HEK293 (cell line): ENCODE results near the gene PAM.

Experiments used
- CTCF ChIA-PET: fragments of 350-600 bp; formaldehyde crosslinking; extraction: SDS; loops from one replicate; lab custom pipeline; 2021; ENCODE audit warnings: antibody characterized with exemption; lab: Yijun Ruan, JAX
- POLR2A ChIA-PET: fragments of 300-600 bp; formaldehyde crosslinking; extraction: SDS; loops from one replicate; lab custom pipeline; 2020; ENCODE audit warnings: antibody characterized with exemption, inconsistent platforms; lab: Yijun Ruan, JAX
- H3K27ac ChIP-seq: fragments of 200-500 bp; sonication (Bioruptor generic); 2 replicates; pipeline ENCODE4 v1.5.1; 2014; ENCODE audit warnings: low read depth, low read length, control low read depth, inconsistent platforms; ENCODE audit errors: extremely low read depth
- H3K36me3 ChIP-seq, 2 experiments: fragments of 200-500 bp in 1 of 2; sonication (Bioruptor generic) in 1 of 2; 1 replicate in 1 of 2; 2 replicates in 1 of 2; pipeline ENCODE4 v1.5.1; 2014 to 2017; ENCODE audit warnings: inconsistent platforms in 2 of 2, low read length in 2 of 2; ENCODE audit not compliant: control insufficient read depth in 2 of 2, insufficient read depth in 1 of 2
- H3K4me1 ChIP-seq: fragments of 200-500 bp; sonication (Bioruptor generic); 2 replicates; pipeline ENCODE4 v1.5.1; 2014; ENCODE audit warnings: mild to moderate bottlenecking, low read length, inconsistent platforms; ENCODE audit not compliant: control insufficient read depth, insufficient read depth
- H3K4me3 ChIP-seq: 2 replicates; pipeline ENCODE4 v1.5.1; 2011; ENCODE audit warnings: low read depth, mild to moderate bottlenecking, control low read depth, low read length, moderate library complexity
- H3K9me3 ChIP-seq: fragments of 200-500 bp; sonication (Bioruptor generic); 2 replicates; pipeline ENCODE4 v1.5.1; 2014; ENCODE audit warnings: low read depth, low read length, inconsistent platforms; ENCODE audit not compliant: control insufficient read depth, insufficient read depth
- KLF1 ChIP-seq: fragments of 450-650 bp; formaldehyde crosslinking; IDR thresholded peaks from 2 replicates; pipeline ENCODE4 v1.5.1; 2016; ENCODE audit warnings: missing biosample characterization, missing genetic modification characterization
- MZF1 ChIP-seq: fragments of 450-650 bp; formaldehyde crosslinking; IDR thresholded peaks from 2 replicates; pipeline ENCODE4 v1.5.1; 2017; ENCODE audit warnings: missing biosample characterization, missing genetic modification characterization, borderline replicate concordance
- ZBTB7A ChIP-seq: fragments of 450-650 bp; formaldehyde crosslinking; IDR thresholded peaks from 2 replicates; pipeline ENCODE4 v1.5.1; 2016; ENCODE audit warnings: low read depth, missing biosample characterization, missing genetic modification characterization
- ZEB2 ChIP-seq: fragments of 450-650 bp; formaldehyde crosslinking; IDR thresholded peaks from 2 replicates; pipeline ENCODE4 v1.5.1; 2016; ENCODE audit warnings: missing biosample characterization, missing genetic modification characterization
- ZFHX2 ChIP-seq: fragments of 450-650 bp; formaldehyde crosslinking; conservative IDR thresholded peaks from 2 replicates; pipeline ENCODE4 v1.5.1; 2016; ENCODE audit warnings: missing biosample characterization, missing genetic modification characterization
- ZNF138 ChIP-seq: fragments of 450-650 bp; formaldehyde crosslinking; IDR thresholded peaks from 2 replicates; pipeline ENCODE4 v1.5.1; 2016; ENCODE audit warnings: missing biosample characterization, missing genetic modification characterization, borderline replicate concordance
- ZNF214 ChIP-seq: fragments of 450-650 bp; formaldehyde crosslinking; IDR thresholded peaks from 2 replicates; pipeline ENCODE4 v1.5.1; 2017; ENCODE audit warnings: missing biosample characterization, mild to moderate bottlenecking, missing genetic modification characterization, borderline replicate concordance
- ZNF24 ChIP-seq: fragments of 450-650 bp; formaldehyde crosslinking; IDR thresholded peaks from 2 replicates; pipeline ENCODE4 v1.5.1; 2016; ENCODE audit warnings: missing biosample characterization, missing genetic modification characterization
- ZNF266 ChIP-seq: fragments of 450-650 bp; formaldehyde crosslinking; IDR thresholded peaks from 2 replicates; pipeline ENCODE4 v1.5.1; 2016; ENCODE audit warnings: missing biosample characterization, missing genetic modification characterization, low read depth
- ZNF274 ChIP-seq, 2 experiments: fragments of 200-500 bp in 1 of 2; fragments of 450-650 bp in 1 of 2; sonication (Bioruptor generic) in 1 of 2; formaldehyde crosslinking in 1 of 2; IDR thresholded peaks; 2 replicates each; pipeline versions ENCODE4 v1.5.1 to v1.6.1; 2014 to 2016; ENCODE audit warnings: borderline replicate concordance in 1 of 2, inconsistent platforms in 1 of 2, low read length in 1 of 2, missing biosample characterization in 1 of 2, missing genetic modification characterization in 1 of 2
- ZNF324 ChIP-seq: fragments of 450-650 bp; formaldehyde crosslinking; IDR thresholded peaks from 2 replicates; pipeline ENCODE4 v1.5.1; 2016; ENCODE audit warnings: missing biosample characterization, missing genetic modification characterization
- ZNF341 ChIP-seq: fragments of 450-650 bp; formaldehyde crosslinking; IDR thresholded peaks from 2 replicates; pipeline ENCODE4; 2016; ENCODE audit warnings: low read depth, missing biosample characterization, missing genetic modification characterization
- ZNF354C ChIP-seq: fragments of 450-650 bp; formaldehyde crosslinking; IDR thresholded peaks from 2 replicates; pipeline ENCODE4 v1.5.1; 2016; ENCODE audit warnings: missing biosample characterization, missing genetic modification characterization, low read depth, borderline replicate concordance
- ZNF416 ChIP-seq: fragments of 450-650 bp; formaldehyde crosslinking; IDR thresholded peaks from 2 replicates; pipeline ENCODE4 v1.5.1; 2016; ENCODE audit warnings: missing biosample characterization, missing genetic modification characterization
- ZNF433 ChIP-seq: fragments of 450-650 bp; formaldehyde crosslinking; IDR thresholded peaks from 2 replicates; pipeline ENCODE4 v1.5.1; 2016; ENCODE audit warnings: missing biosample characterization, missing genetic modification characterization, low read depth
- ZNF514 ChIP-seq: fragments of 450-650 bp; formaldehyde crosslinking; IDR thresholded peaks from 2 replicates; pipeline ENCODE4 v1.5.1; 2016; ENCODE audit warnings: missing biosample characterization, missing genetic modification characterization
- ZNF548 ChIP-seq: fragments of 450-650 bp; formaldehyde crosslinking; IDR thresholded peaks from 2 replicates; pipeline ENCODE4 v1.5.1; 2016; ENCODE audit warnings: missing biosample characterization, missing genetic modification characterization
- ZNF555 ChIP-seq: fragments of 450-650 bp; formaldehyde crosslinking; conservative IDR thresholded peaks from 2 replicates; pipeline ENCODE4 v1.5.1; 2017; ENCODE audit warnings: missing biosample characterization, mild to moderate bottlenecking, missing genetic modification characterization, inconsistent platforms
- ZNF560 ChIP-seq: fragments of 450-650 bp; formaldehyde crosslinking; IDR thresholded peaks from 2 replicates; pipeline ENCODE4 v1.5.1; 2017; ENCODE audit warnings: missing biosample characterization, missing genetic modification characterization, borderline replicate concordance
- ZNF654 ChIP-seq: fragments of 450-650 bp; formaldehyde crosslinking; IDR thresholded peaks from 2 replicates; pipeline ENCODE4 v1.5.1; 2016; ENCODE audit warnings: low read depth, missing biosample characterization, missing genetic modification characterization
- ZNF777 ChIP-seq: fragments of 450-650 bp; formaldehyde crosslinking; IDR thresholded peaks from 2 replicates; pipeline ENCODE4 v1.5.1; 2017; ENCODE audit warnings: missing biosample characterization, missing genetic modification characterization, borderline replicate concordance
- ZNF830 ChIP-seq: fragments of 450-650 bp; IDR thresholded peaks from 2 replicates; pipeline ENCODE4 v1.5.0; 2018; ENCODE audit warnings: missing biosample characterization, missing genetic modification characterization, low read depth, mild to moderate bottlenecking, moderate library complexity
- TF ChIP-seq, protein P1 (sequence below): fragments of 450-650 bp; formaldehyde crosslinking; IDR thresholded peaks from 2 replicates; pipeline ENCODE4 v1.5.1; 2016; ENCODE audit warnings: missing biosample characterization, missing genetic modification characterization
- TF ChIP-seq, protein P2 (sequence below): fragments of 450-650 bp; formaldehyde crosslinking; conservative IDR thresholded peaks from 2 replicates; pipeline ENCODE4 v1.5.1; 2016; ENCODE audit warnings: low read depth, missing biosample characterization, missing genetic modification characterization
- TF ChIP-seq, protein P3 (sequence below): fragments of 450-650 bp; IDR thresholded peaks from 2 replicates; pipeline ENCODE4 v1.5.1; 2018; ENCODE audit warnings: missing biosample characterization, mild to moderate bottlenecking, missing genetic modification characterization

Gene PAM

DNA sequence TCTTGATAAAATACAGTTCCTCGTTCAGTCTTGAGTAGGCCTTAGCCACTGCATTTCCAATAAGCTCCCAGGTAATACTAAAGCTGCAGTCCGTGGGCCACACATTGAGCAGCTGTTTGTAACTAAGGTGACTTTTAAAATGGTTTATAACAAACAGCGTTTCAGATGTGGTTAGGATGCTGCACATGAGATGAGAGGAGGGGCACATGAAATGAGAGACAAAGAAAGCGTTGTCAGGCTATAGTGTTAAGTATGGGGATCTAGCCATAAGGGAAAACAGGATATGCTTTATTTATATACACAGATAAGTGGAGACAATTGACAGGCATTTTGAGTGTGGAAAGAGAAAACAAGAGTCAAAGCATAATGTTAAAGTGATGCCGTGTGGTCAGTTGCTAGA, 89.9 kb downstream of the PAM start:
- POLR2A ChIA-PET = interaction anchor here (0.6 kb wide), 1 partner anchor 13 kb away, joined by 3 read pairs; no protein-coding TSS in a partner anchor
- no peak overlapping the region for H3K27ac ChIP-seq
- no peak for TF ChIP-seq ZNF433 (tag by site-specific recombination)
- TF ChIP-seq ZNF514 (tag by site-specific recombination) = no peak
- TF ChIP-seq ZNF830 (tag by site-specific recombination) = no peak
- TF ChIP-seq, protein P1, sequence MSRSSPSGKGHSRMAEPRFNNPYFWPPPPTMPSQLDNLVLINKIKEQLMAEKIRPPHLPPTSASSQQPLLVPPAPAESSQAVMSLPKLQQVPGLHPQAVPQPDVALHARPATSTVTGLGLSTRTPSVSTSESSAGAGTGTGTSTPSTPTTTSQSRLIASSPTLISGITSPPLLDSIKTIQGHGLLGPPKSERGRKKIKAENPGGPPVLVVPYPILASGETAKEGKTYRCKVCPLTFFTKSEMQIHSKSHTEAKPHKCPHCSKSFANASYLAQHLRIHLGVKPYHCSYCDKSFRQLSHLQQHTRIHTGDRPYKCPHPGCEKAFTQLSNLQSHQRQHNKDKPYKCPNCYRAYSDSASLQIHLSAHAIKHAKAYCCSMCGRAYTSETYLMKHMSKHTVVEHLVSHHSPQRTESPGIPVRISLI (tag by site-specific recombination) = no peak
- TF ChIP-seq ZNF214 (tag by site-specific recombination) = no peak
- TF ChIP-seq ZNF777 (tag by site-specific recombination) = no peak
- TF ChIP-seq ZNF416 (tag by site-specific recombination) = no peak
- TF ChIP-seq, protein P2, sequence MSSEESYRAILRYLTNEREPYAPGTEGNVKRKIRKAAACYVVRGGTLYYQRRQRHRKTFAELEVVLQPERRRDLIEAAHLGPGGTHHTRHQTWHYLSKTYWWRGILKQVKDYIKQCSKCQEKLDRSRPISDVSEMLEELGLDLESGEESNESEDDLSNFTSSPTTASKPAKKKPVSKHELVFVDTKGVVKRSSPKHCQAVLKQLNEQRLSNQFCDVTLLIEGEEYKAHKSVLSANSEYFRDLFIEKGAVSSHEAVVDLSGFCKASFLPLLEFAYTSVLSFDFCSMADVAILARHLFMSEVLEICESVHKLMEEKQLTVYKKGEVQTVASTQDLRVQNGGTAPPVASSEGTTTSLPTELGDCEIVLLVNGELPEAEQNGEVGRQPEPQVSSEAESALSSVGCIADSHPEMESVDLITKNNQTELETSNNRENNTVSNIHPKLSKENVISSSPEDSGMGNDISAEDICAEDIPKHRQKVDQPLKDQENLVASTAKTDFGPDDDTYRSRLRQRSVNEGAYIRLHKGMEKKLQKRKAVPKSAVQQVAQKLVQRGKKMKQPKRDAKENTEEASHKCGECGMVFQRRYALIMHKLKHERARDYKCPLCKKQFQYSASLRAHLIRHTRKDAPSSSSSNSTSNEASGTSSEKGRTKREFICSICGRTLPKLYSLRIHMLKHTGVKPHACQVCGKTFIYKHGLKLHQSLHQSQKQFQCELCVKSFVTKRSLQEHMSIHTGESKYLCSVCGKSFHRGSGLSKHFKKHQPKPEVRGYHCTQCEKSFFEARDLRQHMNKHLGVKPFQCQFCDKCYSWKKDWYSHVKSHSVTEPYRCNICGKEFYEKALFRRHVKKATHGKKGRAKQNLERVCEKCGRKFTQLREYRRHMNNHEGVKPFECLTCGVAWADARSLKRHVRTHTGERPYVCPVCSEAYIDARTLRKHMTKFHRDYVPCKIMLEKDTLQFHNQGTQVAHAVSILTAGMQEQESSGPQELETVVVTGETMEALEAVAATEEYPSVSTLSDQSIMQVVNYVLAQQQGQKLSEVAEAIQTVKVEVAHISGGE (tag by site-specific recombination) = no peak
- no peak for TF ChIP-seq ZNF654 (tag by site-specific recombination)
- TF ChIP-seq KLF1 (tag by site-specific recombination) = no peak
- no peak for TF ChIP-seq ZNF266 (tag by site-specific recombination)
- no peak for TF ChIP-seq ZBTB7A (tag by site-specific recombination)
- TF ChIP-seq MZF1 (tag by site-specific recombination) = no peak; the same call in 1 of the 2 replicates
- no peak for TF ChIP-seq ZNF555 (tag by site-specific recombination)
- TF ChIP-seq, all 188 proteins: peak for 0
- Histone ChIP-seq H3K4me1 (peaks cover 4% of the 10 kb centered on the region; the same call in 1 of the 2 replicates), H3K36me3 (no peaks in the 10 kb centered on the region), H3K4me3 (no peak overlapping the region), H3K9me3 (no peaks in the 10 kb centered on the region)
- CTCF ChIA-PET = no interaction called here

GRCh38 chr5:102850503-102850902, 95.4 kb downstream of the PAM start:
- TF ChIP-seq ZNF548 (tag by site-specific recombination) (no peak), ZFHX2 (tag by site-specific recombination) (no peak), ZNF341 (peak; percentile 29; the same call in 1 of the 2 replicates)
- Histone ChIP-seq H3K27ac (no peak overlapping the region), H3K9me3 (no peaks in the 10 kb centered on the region), H3K4me3 (no peak overlapping the region), H3K36me3 (no peaks in the 10 kb centered on the region), H3K4me1 (peaks cover 3% of the 10 kb centered on the region; the same call in 1 of the 2 replicates)
- CTCF ChIA-PET = interaction anchor here (0.7 kb wide), 1 partner anchor 90 kb away, joined by 3 read pairs; no protein-coding TSS in a partner anchor
- POLR2A ChIA-PET = no interaction called here

DNA sequence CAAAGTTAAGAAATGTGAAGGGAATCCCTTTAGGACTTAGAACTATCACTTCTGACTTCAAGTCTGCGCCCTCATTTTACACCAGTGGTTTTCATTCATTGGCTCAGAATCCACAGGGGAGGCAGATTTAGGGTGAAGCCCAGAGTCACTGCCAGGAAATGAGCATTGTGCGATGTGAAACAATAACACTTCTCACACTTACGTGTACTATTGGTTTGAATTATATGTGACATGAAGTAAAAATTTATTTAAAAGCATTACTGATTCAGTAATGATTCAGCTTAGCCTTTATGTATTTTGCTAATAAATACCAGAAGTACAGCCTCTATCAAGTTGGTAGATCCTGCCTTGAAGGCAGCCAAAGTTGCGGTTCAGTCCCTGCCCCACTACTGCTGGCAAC, 98.6 kb downstream of the PAM start:
- ChIA-PET CTCF (interaction anchor here (0.6 kb wide), 1 partner anchor 1759 kb away, joined by 3 read pairs; no protein-coding TSS in a partner anchor), POLR2A (no interaction called here)
- Histone ChIP-seq H3K27ac (no peak overlapping the region), H3K9me3 (no peaks in the 10 kb centered on the region), H3K4me3 (no peak overlapping the region), H3K4me1 (no peaks in the 10 kb centered on the region), H3K36me3 (no peaks in the 10 kb centered on the region)
- no peak for TF ChIP-seq ZNF555 (tag by site-specific recombination)
- TF ChIP-seq ZNF138 (tag by site-specific recombination) = no peak
- no peak for TF ChIP-seq ZNF354C (tag by site-specific recombination)
- TF ChIP-seq, protein P3, sequence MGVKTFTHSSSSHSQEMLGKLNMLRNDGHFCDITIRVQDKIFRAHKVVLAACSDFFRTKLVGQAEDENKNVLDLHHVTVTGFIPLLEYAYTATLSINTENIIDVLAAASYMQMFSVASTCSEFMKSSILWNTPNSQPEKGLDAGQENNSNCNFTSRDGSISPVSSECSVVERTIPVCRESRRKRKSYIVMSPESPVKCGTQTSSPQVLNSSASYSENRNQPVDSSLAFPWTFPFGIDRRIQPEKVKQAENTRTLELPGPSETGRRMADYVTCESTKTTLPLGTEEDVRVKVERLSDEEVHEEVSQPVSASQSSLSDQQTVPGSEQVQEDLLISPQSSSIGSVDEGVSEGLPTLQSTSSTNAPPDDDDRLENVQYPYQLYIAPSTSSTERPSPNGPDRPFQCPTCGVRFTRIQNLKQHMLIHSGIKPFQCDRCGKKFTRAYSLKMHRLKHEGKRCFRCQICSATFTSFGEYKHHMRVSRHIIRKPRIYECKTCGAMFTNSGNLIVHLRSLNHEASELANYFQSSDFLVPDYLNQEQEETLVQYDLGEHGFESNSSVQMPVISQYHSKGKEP (tag by site-specific recombination) = no peak
- TF ChIP-seq ZNF324 = no peak
- TF ChIP-seq ZNF24 (tag by site-specific recombination) = no peak
- TF ChIP-seq ZNF274 (IDR thresholded peaks at IDR 0.05; ENCODE audit: low read length) = no peak
- TF ChIP-seq ZNF274 (tag by site-specific recombination; IDR thresholded peaks at IDR 0.05; ENCODE audit: borderline replicate concordance) = no peak
- no peak for TF ChIP-seq ZNF560
- TF ChIP-seq ZEB2 (tag by site-specific recombination) = no peak
